SK-N-MC (cell line): ENCODE data around the gene RAP1GAP2.
"Not testable (repeated sequence)": the region's sequence is repeated elsewhere in the genome, so short reads cannot be mapped to it uniquely, and the experiment has no call there.

ENCODE experiments used
- DNase-seq: peaks from one replicate; pipeline ENCODE4 v3.0.0-alpha.2; 2011; ENCODE audit warnings: low read depth, low spot score
- H3K27ac ChIP-seq: fragments of 200-600 bp; sonication (generic); 2 replicates; pipeline ENCODE4 v1.5.1; 2016; ENCODE audit warnings: mixed run types
- H3K36me3 ChIP-seq: fragments of 200-600 bp; sonication (generic); 2 replicates; pipeline ENCODE4 v1.6.1; 2017; ENCODE audit warnings: antibody characterized with exemption, low read length, mixed read lengths; ENCODE audit not compliant: insufficient read depth
- H3K4me3 ChIP-seq: fragments of 200-600 bp; sonication (generic); 2 replicates; pipeline ENCODE4 v1.5.1; 2016
- H3K9ac ChIP-seq: fragments of 200-600 bp; sonication (generic); 2 replicates; pipeline ENCODE4 v1.8.0; 2017; ENCODE audit warnings: mixed run types, mixed read lengths; ENCODE audit not compliant: insufficient read length
- H3K9me3 ChIP-seq: fragments of 200-600 bp; sonication (generic); 2 replicates; pipeline ENCODE4 v1.6.1; 2017; ENCODE audit warnings: low read depth, mild to moderate bottlenecking, antibody characterized with exemption, low read length, moderate library complexity, mixed read lengths
- EZH2 ChIP-seq: fragments of 200-600 bp; sonication (generic); IDR thresholded peaks from one replicate; pipeline ENCODE4 v1.6.1; 2017; ENCODE audit warnings: antibody characterized with exemption
- FOXP2 ChIP-seq: optimal IDR thresholded peaks from 2 replicates; pipeline ENCODE3; 2011; ENCODE audit warnings: mild to moderate bottlenecking, moderate library complexity; ENCODE audit not compliant: insufficient read depth; ENCODE audit errors: extremely low read length, control extremely low read depth
- POLR2AphosphoS5 ChIP-seq: IDR thresholded peaks from 2 replicates; pipeline ENCODE4 v1.6.1; 2012; ENCODE audit warnings: mild to moderate bottlenecking, low read depth, low read length, borderline replicate concordance

RAP1GAP2 gene

GRCh38 chr17:2981325-2981724 lies 185.1 kb downstream of the RAP1GAP2 start:
- no peak overlapping the region for H3K4me3 ChIP-seq
- H3K27ac ChIP-seq = no peak overlapping the region
- TF ChIP-seq EZH2 = no peak
- TF ChIP-seq FOXP2 = no peak
- no peak for TF ChIP-seq POLR2AphosphoS5
- no peaks in the 10 kb centered on the region for H3K9me3 ChIP-seq
- H3K36me3 ChIP-seq = no peaks in the 10 kb centered on the region
- H3K9ac ChIP-seq = no peak overlapping the region
- DNase-seq = no peak

DNA sequence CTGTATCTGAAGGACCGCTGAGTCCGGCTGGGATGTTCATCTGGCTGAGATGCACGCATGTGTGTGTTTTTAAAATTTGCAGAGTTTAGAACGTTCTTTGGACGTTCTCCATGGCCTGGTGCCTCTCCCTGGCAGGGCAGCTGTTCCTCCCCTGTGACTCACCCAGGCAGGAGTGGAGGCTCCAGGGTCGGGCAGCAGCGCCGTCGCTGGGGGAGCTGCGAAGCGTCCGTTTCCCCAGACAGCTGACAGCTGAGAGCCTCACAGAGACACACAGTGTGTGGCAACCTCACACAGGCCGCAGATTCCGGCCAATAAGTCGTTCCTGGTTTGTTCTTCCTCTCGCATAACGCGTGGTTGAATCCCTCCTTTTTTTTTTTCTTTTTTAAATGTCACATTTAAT lies 186.6 kb downstream of the RAP1GAP2 start:
- Histone ChIP-seq H3K36me3 (no peaks in the 10 kb centered on the region), H3K4me3 (no peak overlapping the region), H3K9ac (no peak overlapping the region), H3K9me3 (no peaks in the 10 kb centered on the region), H3K27ac (no peak overlapping the region)
- DNase-seq = no peak
- TF ChIP-seq FOXP2 (no peak), POLR2AphosphoS5 (no peak)

DNA sequence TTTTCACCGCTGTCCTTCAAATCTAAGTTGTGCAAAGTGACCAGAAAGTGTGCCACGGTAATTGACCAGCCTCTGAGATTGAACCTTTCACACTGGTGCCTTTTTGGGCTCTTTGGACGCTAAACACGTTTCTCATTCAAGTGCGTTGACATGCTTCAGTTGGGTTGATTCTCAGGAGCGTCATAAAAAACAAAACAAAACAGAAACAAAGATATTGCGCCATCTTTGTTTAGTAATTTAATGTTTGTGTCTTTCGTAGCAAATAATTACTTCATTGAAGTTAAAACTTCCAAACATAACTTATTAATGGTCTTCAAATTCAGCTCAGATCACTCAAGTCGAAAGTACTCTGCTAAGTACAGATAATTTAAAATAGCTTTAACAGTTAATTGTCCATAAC lies 187.0 kb downstream of the RAP1GAP2 start:
- DNase-seq = no peak
- H3K27ac ChIP-seq = no peak overlapping the region
- no peaks in the 10 kb centered on the region for H3K36me3 ChIP-seq
- no peak overlapping the region for H3K4me3 ChIP-seq
- H3K9me3 ChIP-seq = no peaks in the 10 kb centered on the region
- TF ChIP-seq EZH2 = no peak
- TF ChIP-seq POLR2AphosphoS5 = no peak
- TF ChIP-seq FOXP2 = no peak
- H3K9ac ChIP-seq = no peak overlapping the region

- Histone ChIP-seq H3K9me3 (no peaks in the 10 kb centered on the region), H3K4me3 (no peak overlapping the region), H3K36me3 (no peaks in the 10 kb centered on the region), H3K9ac (no peak overlapping the region), H3K27ac (no peak overlapping the region)
- no peak for TF ChIP-seq POLR2AphosphoS5
- TF ChIP-seq EZH2 = no peak
- DNase-seq = no peak
These were observed 189.1 kb downstream of the RAP1GAP2 start for GRCh38 chr17:2985318-2985717.

DNA sequence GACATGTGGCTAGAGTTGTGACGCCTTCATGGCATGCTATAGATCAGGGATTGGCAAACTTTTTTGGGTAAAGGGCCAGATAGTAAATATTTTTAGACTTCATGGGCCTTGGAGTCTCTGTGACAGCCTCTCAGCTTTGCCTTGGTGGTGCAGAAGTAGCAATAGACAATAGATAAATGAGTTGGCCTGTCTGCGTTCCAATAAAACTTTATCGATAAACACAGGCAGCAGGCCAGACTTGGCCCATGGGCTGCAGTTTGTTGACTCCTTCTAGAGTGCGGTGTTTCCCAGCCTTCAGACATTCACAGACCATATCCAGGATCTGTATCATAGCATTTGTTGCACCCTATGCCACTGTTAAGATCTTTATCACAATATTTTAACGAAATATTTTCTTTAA lies 190.7 kb downstream of the RAP1GAP2 start:
- TF ChIP-seq POLR2AphosphoS5 = no peak
- no peaks in the 10 kb centered on the region for H3K36me3 ChIP-seq
- DNase-seq = no peak

DNA sequence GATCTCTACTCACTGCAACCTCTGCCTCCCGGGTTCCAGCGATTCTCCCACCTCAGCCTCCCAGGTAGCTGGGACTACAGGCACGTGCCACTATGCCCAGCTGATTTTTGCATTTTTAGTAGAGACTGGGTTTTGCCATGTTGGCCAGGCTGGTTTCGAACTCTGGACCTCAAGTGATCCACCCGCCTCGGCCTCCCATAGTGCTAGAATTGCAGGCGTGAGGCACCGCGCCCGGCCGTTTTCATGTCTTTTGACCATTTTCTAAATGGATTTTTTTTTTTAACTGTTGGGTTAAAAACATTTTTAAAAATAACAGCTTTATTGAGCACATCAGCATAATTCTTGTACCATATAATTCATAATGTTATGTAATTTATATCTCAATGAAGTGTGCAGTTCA lies 193.2 kb downstream of the RAP1GAP2 start:
- not testable (repeated sequence) for H3K27ac ChIP-seq, H3K9ac ChIP-seq, H3K9me3 ChIP-seq, DNase-seq, H3K4me3 ChIP-seq, H3K36me3 ChIP-seq

More for the DNA sequence above, 190.7 kb downstream of the RAP1GAP2 start:
- no peak overlapping the region for H3K9ac ChIP-seq
- H3K27ac ChIP-seq = no peak overlapping the region
- H3K4me3 ChIP-seq = no peak overlapping the region
- no peaks in the 10 kb centered on the region for H3K9me3 ChIP-seq

DNA sequence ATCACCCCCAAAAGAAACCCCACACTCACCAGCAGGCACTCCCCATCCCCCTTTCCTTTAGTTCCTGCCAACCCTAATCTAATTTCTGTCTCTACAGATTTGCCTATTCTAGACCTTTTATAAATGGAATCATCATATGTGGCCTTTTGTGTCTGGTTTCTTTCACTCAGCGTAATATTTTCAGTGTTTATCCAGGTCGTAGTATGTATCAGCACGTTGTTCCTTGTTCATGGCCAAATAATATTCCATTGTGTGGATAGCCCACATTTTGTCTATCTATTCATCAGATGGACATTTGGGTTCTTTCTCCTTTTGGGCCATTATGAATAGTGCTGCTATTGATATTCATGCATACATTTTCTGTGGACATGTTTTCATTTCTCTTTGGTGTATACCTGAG lies 193.6 kb downstream of the RAP1GAP2 start:
- no peak overlapping the region for H3K9ac ChIP-seq
- no peak for DNase-seq
- TF ChIP-seq FOXP2 = no peak
- no peaks in the 10 kb centered on the region for H3K36me3 ChIP-seq
- H3K27ac ChIP-seq = no peak overlapping the region
- no peak overlapping the region for H3K4me3 ChIP-seq
- H3K9me3 ChIP-seq = no peaks in the 10 kb centered on the region

- no peaks in the 10 kb centered on the region for H3K36me3 ChIP-seq
- no peak overlapping the region for H3K4me3 ChIP-seq
- no peak overlapping the region for H3K27ac ChIP-seq
- no peaks in the 10 kb centered on the region for H3K9me3 ChIP-seq
- TF ChIP-seq EZH2 (no peak), FOXP2 (no peak), POLR2AphosphoS5 (no peak)
- no peak for DNase-seq
- no peak overlapping the region for H3K9ac ChIP-seq
These were observed 194.2 kb downstream of the RAP1GAP2 start for GRCh38 chr17:2990396-2990795.

- H3K36me3 ChIP-seq, H3K4me3 ChIP-seq, H3K9me3 ChIP-seq, H3K9ac ChIP-seq, DNase-seq, H3K27ac ChIP-seq: not testable (repeated sequence)
These were observed 195.3 kb downstream of the RAP1GAP2 start for GRCh38 chr17:2991396-2992180.
